ENCODE measurements around the gene ARHGAP9. TPM values are rescaled to one million over a fixed set of nuclear protein-coding genes. Genes with fewer than 3 reads are reported as not detected.

ARHGAP9 gene
- total RNA-seq, 4 donors from 2014 or later: 5.4 to 7.4 (median 5.9) TPM

DNA sequence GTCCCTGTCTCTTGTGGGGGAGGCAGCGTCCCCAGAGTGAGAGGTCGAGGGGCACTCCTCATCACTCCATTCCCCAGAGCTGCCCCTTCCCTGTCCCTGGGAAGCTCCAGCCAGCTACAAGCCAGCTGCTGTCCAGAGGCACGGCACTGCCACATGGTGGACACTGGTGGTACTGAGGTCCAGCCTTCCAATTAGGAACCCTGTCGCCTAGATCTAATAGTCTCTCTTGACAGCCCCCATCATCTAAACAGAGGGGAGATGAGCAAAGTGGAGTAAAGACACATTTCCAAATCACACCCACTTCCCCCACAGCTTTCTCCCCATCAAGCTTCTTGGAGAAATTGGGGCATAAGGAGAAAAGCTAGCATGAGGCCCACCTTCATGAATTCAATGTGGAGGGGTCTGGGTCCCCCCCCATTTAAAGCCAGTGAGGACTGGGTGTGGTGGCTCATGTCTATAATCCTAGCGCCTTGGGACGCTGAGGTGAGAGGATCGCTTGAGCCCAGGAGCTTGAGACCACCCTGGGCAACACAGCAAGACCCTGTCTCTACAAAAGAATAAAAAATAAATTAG, 26.6 kb downstream of the ARHGAP9 start:
- TF ChIP-seq POLR2A (IDR thresholded peaks at IDR 0.05) (no peak), EP300 (IDR thresholded peaks at IDR 0.05) (no peak)
- TF ChIP-seq, protein P1, sequence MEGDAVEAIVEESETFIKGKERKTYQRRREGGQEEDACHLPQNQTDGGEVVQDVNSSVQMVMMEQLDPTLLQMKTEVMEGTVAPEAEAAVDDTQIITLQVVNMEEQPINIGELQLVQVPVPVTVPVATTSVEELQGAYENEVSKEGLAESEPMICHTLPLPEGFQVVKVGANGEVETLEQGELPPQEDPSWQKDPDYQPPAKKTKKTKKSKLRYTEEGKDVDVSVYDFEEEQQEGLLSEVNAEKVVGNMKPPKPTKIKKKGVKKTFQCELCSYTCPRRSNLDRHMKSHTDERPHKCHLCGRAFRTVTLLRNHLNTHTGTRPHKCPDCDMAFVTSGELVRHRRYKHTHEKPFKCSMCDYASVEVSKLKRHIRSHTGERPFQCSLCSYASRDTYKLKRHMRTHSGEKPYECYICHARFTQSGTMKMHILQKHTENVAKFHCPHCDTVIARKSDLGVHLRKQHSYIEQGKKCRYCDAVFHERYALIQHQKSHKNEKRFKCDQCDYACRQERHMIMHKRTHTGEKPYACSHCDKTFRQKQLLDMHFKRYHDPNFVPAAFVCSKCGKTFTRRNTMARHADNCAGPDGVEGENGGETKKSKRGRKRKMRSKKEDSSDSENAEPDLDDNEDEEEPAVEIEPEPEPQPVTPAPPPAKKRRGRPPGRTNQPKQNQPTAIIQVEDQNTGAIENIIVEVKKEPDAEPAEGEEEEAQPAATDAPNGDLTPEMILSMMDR (IDR thresholded peaks at IDR 0.05): peak; percentile 86 to 89
- peak in 1 of 2 donors; percentile 86 for DNase-seq (ENCODE audit: low spot score in 2 of 2)
- H3K9me3 ChIP-seq: no peaks in the 10 kb centered on the region
- H3K4me1 ChIP-seq: peaks cover 6% of the 10 kb centered on the region
- no peak overlapping the region for H3K4me3 ChIP-seq
- no peaks in the 10 kb centered on the region for H3K36me3 ChIP-seq
- H3K27me3 ChIP-seq: no peaks in the 10 kb centered on the region
- no peak overlapping the region for H3K27ac ChIP-seq
- 31% methylated on average over 7 of the region's 7 CpGs for WGBS

DNA sequence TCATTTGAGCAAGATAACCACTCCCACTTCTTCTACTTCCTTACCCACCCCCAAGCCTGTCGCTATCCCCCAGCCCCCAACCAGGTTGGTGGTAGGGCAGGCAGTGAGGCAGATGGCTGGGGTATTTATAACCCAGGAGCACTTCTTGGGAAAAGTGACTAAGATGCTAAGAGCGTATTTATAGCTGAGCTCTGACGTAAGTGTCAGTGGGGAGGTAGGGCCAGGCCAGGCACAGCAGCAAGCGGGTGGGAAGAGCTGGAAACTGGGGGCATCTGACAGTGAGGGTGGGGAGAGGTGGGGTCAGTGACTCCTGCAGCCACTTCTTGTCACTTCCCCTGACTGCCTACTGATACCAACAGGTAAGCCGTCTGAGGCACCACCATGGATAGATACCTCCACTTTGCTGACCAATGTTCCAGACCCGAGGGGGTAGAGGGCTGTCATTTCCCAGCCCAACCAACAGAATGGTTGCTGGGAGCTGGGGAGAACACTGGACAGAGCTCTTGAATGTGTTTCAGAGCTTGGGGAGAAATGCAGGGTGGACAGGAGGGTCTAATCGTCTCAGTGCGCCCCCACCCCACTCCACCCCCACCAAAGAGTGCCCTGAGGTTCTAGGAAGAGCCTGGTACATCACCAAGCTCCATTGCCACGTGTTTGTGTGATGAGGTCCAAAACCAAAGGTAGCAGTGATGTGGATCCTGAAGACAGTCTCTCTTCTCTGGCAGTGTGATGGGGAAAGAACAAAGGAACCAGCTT, 27.3 kb downstream of the ARHGAP9 start:
- TF ChIP-seq POLR2A (IDR thresholded peaks at IDR 0.05): no peak
- TF ChIP-seq EP300 (IDR thresholded peaks at IDR 0.05): no peak
- TF ChIP-seq, protein P1 (IDR thresholded peaks at IDR 0.05): no peak
- no peak for TF ChIP-seq POLR2AphosphoS5 (IDR thresholded peaks at IDR 0.05)
- no peak overlapping the region for H3K27ac ChIP-seq
- H3K27me3 ChIP-seq: no peaks in the 10 kb centered on the region
- no peaks in the 10 kb centered on the region for H3K9me3 ChIP-seq
- no peak for DNase-seq (ENCODE audit: low spot score in 2 of 2)
- H3K36me3 ChIP-seq: no peaks in the 10 kb centered on the region
- 27% methylated on average over 9 of the region's 9 CpGs for WGBS
- peaks cover 6% of the 10 kb centered on the region for H3K4me1 ChIP-seq
- H3K4me3 ChIP-seq: no peak overlapping the region

DNA sequence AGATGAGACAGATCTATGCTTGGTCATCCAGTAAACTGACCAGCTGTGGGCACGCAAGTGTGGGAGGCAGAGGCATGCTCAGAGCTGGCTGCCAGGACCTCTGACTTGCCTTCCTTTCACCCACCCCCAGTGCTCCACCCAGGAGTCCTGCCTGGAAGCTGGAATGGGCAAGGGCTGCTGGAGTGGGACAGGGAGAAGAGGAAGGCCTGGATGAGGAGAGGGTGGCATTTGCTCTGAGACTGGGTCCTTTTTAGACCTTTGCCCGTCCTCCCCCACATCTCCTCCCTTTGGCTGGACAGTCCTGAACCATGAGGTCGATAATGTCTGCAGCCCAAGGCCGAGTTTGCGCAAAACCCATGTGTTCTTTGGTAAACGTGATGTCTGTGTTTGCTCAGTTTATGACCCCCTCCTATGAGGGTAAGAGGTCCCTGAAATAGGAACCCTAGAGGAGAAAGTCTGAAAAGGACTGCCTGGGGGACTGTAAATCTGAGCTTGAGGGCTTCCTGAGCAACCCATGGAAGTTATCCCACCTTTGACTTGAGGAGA, 28.4 kb downstream of the ARHGAP9 start:
- H3K9me3 ChIP-seq: no peaks in the 10 kb centered on the region
- no peaks in the 10 kb centered on the region for H3K36me3 ChIP-seq
- no peak overlapping the region for H3K4me3 ChIP-seq
- DNase-seq (ENCODE audit: low spot score in 2 of 2): no peak
- peaks cover 6% of the 10 kb centered on the region for H3K4me1 ChIP-seq
- WGBS: 86% methylated on average over 6 of the region's 6 CpGs
- no peak overlapping the region for H3K27ac ChIP-seq
- no peaks in the 10 kb centered on the region for H3K27me3 ChIP-seq
- TF ChIP-seq POLR2A (IDR thresholded peaks at IDR 0.05): no peak
- TF ChIP-seq POLR2AphosphoS5 (IDR thresholded peaks at IDR 0.05): no peak
- TF ChIP-seq, protein P1 (IDR thresholded peaks at IDR 0.05): no peak
- TF ChIP-seq EP300 (IDR thresholded peaks at IDR 0.05): no peak

- DNase-seq (ENCODE audit: low spot score in 2 of 2): no peak
- WGBS: 98% methylated on average over 3 of the region's 3 CpGs
- TF ChIP-seq, protein P1 (IDR thresholded peaks at IDR 0.05): no peak
- TF ChIP-seq POLR2AphosphoS5 (IDR thresholded peaks at IDR 0.05): no peak
- no peaks in the 10 kb centered on the region for H3K27me3 ChIP-seq
- H3K27ac ChIP-seq: no peak overlapping the region
- H3K9me3 ChIP-seq: no peaks in the 10 kb centered on the region
- no peaks in the 10 kb centered on the region for H3K4me1 ChIP-seq
- H3K4me3 ChIP-seq: no peak overlapping the region
- no peaks in the 10 kb centered on the region for H3K36me3 ChIP-seq
Measured at GRCh38 chr12:57450057-57450456, 29.6 kb downstream of the ARHGAP9 start.

GRCh38 chr12:57449375-57449774, 30.3 kb downstream of the ARHGAP9 start:
- DNase-seq (ENCODE audit: low spot score in 2 of 2): no peak
- Histone ChIP-seq H3K27ac (no peak overlapping the region), H3K36me3 (no peaks in the 10 kb centered on the region), H3K4me3 (no peak overlapping the region), H3K4me1 (no peaks in the 10 kb centered on the region), H3K9me3 (no peaks in the 10 kb centered on the region), H3K27me3 (no peaks in the 10 kb centered on the region)
- TF ChIP-seq, protein P1 (IDR thresholded peaks at IDR 0.05): no peak
- no peak for TF ChIP-seq POLR2A (IDR thresholded peaks at IDR 0.05)
- TF ChIP-seq POLR2AphosphoS5 (IDR thresholded peaks at IDR 0.05): no peak
- no peak for TF ChIP-seq EP300 (IDR thresholded peaks at IDR 0.05)
- 96% methylated on average over 4 of the region's 7 CpGs for WGBS

Measured in suprapubic skin (tissue), 4 donors.